Neural cell (in vitro differentiated cells): ENCODE data around the gene SKOR1. TPM values are rescaled to one million over a fixed set of nuclear protein-coding genes. Genes with fewer than 3 reads are reported as not detected.

ENCODE experiments used
- H2AFZ ChIP-seq: fragments of 200-600, 300-800 bp; sonication (generic), shearing (Covaris generic); 2 replicates; pipeline ENCODE4 v1.6.0; 2014; ENCODE audit warnings: low read depth, mild to moderate bottlenecking, antibody characterized with exemption, low read length, moderate library complexity
- H3F3A ChIP-seq: fragments of 200-600 bp; shearing (Covaris generic); 2 replicates; pipeline ENCODE4 v1.6.1; 2016; ENCODE audit warnings: mild to moderate bottlenecking, moderate library complexity, mixed read lengths, antibody characterized with exemption, low read length; ENCODE audit not compliant: insufficient read depth, poor library complexity, severe bottlenecking
- H3K27ac ChIP-seq: fragments of 200-600, 300-800 bp; sonication (generic), shearing (Covaris generic); 2 replicates; pipeline ENCODE4 v1.5.1; 2014; ENCODE audit warnings: mild to moderate bottlenecking, low read length, moderate library complexity
- H3K27me3 ChIP-seq: fragments of 300-800, 200-600 bp; sonication (generic), shearing (Covaris generic); 2 replicates; pipeline ENCODE4 v1.6.0; 2014; ENCODE audit warnings: mild to moderate bottlenecking, low read depth, low read length, moderate library complexity; ENCODE audit not compliant: insufficient read depth
- H3K36me3 ChIP-seq: fragments of 300-800, 200-600 bp; sonication (generic), shearing (Covaris generic); 2 replicates; pipeline ENCODE4 v1.5.1; 2014; ENCODE audit warnings: mild to moderate bottlenecking, antibody characterized with exemption, low read length, moderate library complexity; ENCODE audit not compliant: insufficient read depth
- H3K4me2 ChIP-seq: fragments of 300-800, 200-600 bp; sonication (generic), shearing (Covaris generic); 2 replicates; pipeline ENCODE4 v1.6.0; 2014; ENCODE audit warnings: mild to moderate bottlenecking, low read length
- H3K4me3 ChIP-seq: fragments of 300-800, 200-600 bp; sonication (generic), shearing (Covaris generic); 2 replicates; pipeline ENCODE4 v1.5.1; 2014; ENCODE audit warnings: mild to moderate bottlenecking, low read length, moderate library complexity
- H3K79me2 ChIP-seq: fragments of 200-600 bp; shearing (Covaris generic); replicated peaks from 2 replicates; pipeline ENCODE4 v1.6.0; 2014; ENCODE audit warnings: mild to moderate bottlenecking, low read length, moderate library complexity; ENCODE audit not compliant: insufficient read depth
- H3K9ac ChIP-seq: fragments of 300-800, 200-600 bp; sonication (generic), shearing (Covaris generic); 2 replicates; pipeline ENCODE4 v1.6.1; 2016; ENCODE audit warnings: mild to moderate bottlenecking, low read length, mixed read lengths
- H3K9me2 ChIP-seq: fragments of 200-600 bp; shearing (Covaris generic); 2 replicates; pipeline ENCODE4 v1.6.1; 2016; ENCODE audit warnings: mild to moderate bottlenecking, low read length, mixed read lengths; ENCODE audit not compliant: insufficient read depth
- H3K9me3 ChIP-seq: fragments of 200-600, 300-800 bp; sonication (generic), shearing (Covaris generic); 2 replicates; pipeline ENCODE4 v1.6.1; 2016; ENCODE audit warnings: mild to moderate bottlenecking, mixed run types, low read length, moderate library complexity, mixed read lengths
- H4K20me1 ChIP-seq: fragments of 200-600 bp; shearing (Covaris generic); 2 replicates; pipeline ENCODE4 v1.6.1; 2016; ENCODE audit warnings: mild to moderate bottlenecking, mixed run types; ENCODE audit not compliant: insufficient read depth
- EP300 ChIP-seq: fragments of 450-650 bp; conservative IDR thresholded peaks from 2 replicates; pipeline ENCODE4 v1.6.1; 2014; ENCODE audit warnings: antibody characterized with exemption, mild to moderate bottlenecking, moderate library complexity; ENCODE audit not compliant: poor library complexity, severe bottlenecking
- EZH2 ChIP-seq: fragments of 200-600, 300-800 bp; shearing (Covaris generic), sonication (generic); IDR thresholded peaks from 2 replicates; pipeline ENCODE4 v1.6.1; 2014; ENCODE audit warnings: antibody characterized with exemption, low read length, borderline replicate concordance, mild to moderate bottlenecking; ENCODE audit not compliant: insufficient read depth, poor library complexity, severe bottlenecking
- MXI1 ChIP-seq: fragments of 450-650 bp; conservative IDR thresholded peaks from 2 replicates; pipeline ENCODE4 v1.6.1; 2014; ENCODE audit warnings: antibody characterized with exemption, mild to moderate bottlenecking; ENCODE audit not compliant: poor library complexity, severe bottlenecking
- POLR2AphosphoS5 ChIP-seq: IDR thresholded peaks from 2 replicates; pipeline ENCODE4 v1.6.1; 2012
- RAD21 ChIP-seq: fragments of 450-650 bp; conservative IDR thresholded peaks from 2 replicates; pipeline ENCODE4 v1.6.1; 2014; ENCODE audit warnings: antibody characterized with exemption, mild to moderate bottlenecking, moderate library complexity
- REST ChIP-seq: IDR thresholded peaks from 2 replicates; pipeline ENCODE4 v1.6.1; 2012; ENCODE audit warnings: borderline replicate concordance
- SMC3 ChIP-seq: fragments of 450-650 bp; conservative IDR thresholded peaks from 2 replicates; pipeline ENCODE4 v1.6.1; 2014; ENCODE audit warnings: antibody characterized with exemption, mild to moderate bottlenecking, moderate library complexity; ENCODE audit not compliant: poor library complexity
- TAF1 ChIP-seq: IDR thresholded peaks from 2 replicates; pipeline ENCODE4 v1.6.1; 2012; ENCODE audit warnings: low read depth
- polyA plus RNA-seq: library from polyadenylated mRNA; depleted of rRNA; stranded (reverse); fragments of >200 nt; gene quantifications from 2 replicates; pipeline ENCODE4 v1.2.3, GENCODE V29; 2014
- TF ChIP-seq, protein P1 (sequence below): fragments of 450-650 bp; IDR thresholded peaks from 2 replicates; pipeline ENCODE4 v1.5.1; 2014; ENCODE audit warnings: antibody characterized with exemption, mild to moderate bottlenecking, moderate library complexity; ENCODE audit not compliant: poor library complexity, severe bottlenecking

SKOR1 gene
- polyA plus RNA-seq, 1 donor from 2014 or later: 0.81 TPM

DNA sequence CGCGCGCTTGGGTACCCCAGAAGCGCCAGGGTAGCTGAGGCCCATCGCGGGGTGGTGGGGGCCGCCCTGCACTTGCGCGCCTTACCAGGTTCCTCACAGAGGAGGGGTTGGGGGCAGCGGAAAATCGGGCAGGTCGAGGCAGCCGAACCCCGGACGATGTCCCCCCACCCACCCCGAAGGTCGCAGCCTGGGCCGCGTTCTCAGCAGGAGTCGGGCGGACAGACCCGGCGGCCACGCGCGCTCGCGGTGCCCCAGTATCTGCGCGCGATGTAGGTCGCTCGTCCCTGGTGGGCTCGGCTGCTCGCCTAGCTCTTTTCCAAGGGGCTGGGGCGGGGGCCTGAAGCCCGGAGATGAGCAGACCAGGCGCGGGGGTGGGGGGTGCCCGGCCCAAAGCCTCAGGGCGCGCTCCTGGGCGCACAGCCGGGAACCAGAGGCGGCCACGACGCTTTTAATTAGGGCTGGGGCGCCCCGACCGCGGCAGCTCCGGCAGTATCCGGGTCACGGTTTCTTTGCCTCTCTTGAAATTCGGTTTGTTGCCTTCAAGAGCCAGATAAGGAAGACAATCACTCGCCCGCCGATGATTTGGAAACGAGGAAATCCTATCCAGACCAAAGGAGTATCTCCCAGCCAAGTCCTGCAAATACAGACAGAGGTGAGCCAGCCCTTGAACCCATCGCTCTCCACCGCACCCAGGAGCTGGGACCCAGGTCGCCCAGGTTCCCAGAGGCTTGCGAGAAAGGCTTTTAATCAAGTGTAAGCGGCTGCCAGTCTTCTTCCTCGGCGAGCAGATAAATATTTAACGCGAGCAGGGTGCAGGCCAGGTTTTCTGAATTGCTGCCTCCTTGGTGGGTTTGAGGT, 4.6 kb downstream of the SKOR1 start:
- Histone ChIP-seq H3K9me3 (peaks cover 5% of the 10 kb centered on the region), H3K27me3 (peaks cover 100% of the 10 kb centered on the region), H3K4me3 (no peak overlapping the region), H3K79me2 (no peaks in the 10 kb centered on the region), H3K4me2 (no peak overlapping the region), H3K9me2 (no peaks in the 10 kb centered on the region), H3K27ac (no peak overlapping the region), H3F3A (no peaks in the 10 kb centered on the region), H3K9ac (no peak overlapping the region), H2AFZ (no peak overlapping the region), H3K36me3 (no peaks in the 10 kb centered on the region), H4K20me1 (peaks cover 2% of the 10 kb centered on the region)
- TF ChIP-seq REST: no peak
- no peak for TF ChIP-seq MXI1
- no peak for TF ChIP-seq POLR2AphosphoS5
- no peak for TF ChIP-seq EZH2
- TF ChIP-seq TAF1: no peak
- TF ChIP-seq, protein P1, sequence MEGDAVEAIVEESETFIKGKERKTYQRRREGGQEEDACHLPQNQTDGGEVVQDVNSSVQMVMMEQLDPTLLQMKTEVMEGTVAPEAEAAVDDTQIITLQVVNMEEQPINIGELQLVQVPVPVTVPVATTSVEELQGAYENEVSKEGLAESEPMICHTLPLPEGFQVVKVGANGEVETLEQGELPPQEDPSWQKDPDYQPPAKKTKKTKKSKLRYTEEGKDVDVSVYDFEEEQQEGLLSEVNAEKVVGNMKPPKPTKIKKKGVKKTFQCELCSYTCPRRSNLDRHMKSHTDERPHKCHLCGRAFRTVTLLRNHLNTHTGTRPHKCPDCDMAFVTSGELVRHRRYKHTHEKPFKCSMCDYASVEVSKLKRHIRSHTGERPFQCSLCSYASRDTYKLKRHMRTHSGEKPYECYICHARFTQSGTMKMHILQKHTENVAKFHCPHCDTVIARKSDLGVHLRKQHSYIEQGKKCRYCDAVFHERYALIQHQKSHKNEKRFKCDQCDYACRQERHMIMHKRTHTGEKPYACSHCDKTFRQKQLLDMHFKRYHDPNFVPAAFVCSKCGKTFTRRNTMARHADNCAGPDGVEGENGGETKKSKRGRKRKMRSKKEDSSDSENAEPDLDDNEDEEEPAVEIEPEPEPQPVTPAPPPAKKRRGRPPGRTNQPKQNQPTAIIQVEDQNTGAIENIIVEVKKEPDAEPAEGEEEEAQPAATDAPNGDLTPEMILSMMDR: no peak
- TF ChIP-seq EP300: no peak

DNA sequence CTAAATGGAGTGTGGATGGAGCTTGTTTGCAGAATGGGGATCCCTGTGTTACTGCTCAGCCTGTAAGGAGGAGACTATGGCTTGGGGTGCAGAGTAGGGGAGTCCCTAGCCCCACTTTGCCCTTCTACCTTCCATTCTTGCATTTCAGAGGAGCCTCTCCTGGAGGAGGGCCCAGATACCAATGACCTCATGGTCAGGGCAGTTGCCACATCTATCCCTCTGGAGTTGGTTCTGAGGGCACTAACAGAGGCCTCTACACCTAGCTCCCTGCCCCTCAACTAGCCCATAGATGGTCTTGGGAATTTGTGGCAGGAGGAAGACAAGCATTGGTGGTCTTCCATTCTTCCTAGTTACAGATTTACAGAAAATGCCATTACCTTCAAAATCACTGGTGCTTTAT, 6.1 kb downstream of the SKOR1 start:
- no peaks in the 10 kb centered on the region for H4K20me1 ChIP-seq
- no peak overlapping the region for H3K4me2 ChIP-seq
- H2AFZ ChIP-seq: no peak overlapping the region
- H3K9ac ChIP-seq: no peak overlapping the region
- no peaks in the 10 kb centered on the region for H3K79me2 ChIP-seq
- no peaks in the 10 kb centered on the region for H3K9me2 ChIP-seq
- H3K27ac ChIP-seq: no peak overlapping the region
- no peak for TF ChIP-seq EP300
- no peak for TF ChIP-seq SMC3
- TF ChIP-seq TAF1: no peak
- no peak for TF ChIP-seq RAD21
- no peak for TF ChIP-seq MXI1
- TF ChIP-seq REST: no peak
- TF ChIP-seq, protein P1: no peak
- TF ChIP-seq EZH2: no peak
- no peak for TF ChIP-seq POLR2AphosphoS5
- no peaks in the 10 kb centered on the region for H3K36me3 ChIP-seq
- H3K4me3 ChIP-seq: no peak overlapping the region
- no peaks in the 10 kb centered on the region for H3F3A ChIP-seq
- no peaks in the 10 kb centered on the region for H3K9me3 ChIP-seq
- H3K27me3 ChIP-seq: peaks cover 99% of the 10 kb centered on the region
